D721Med (cell line): ENCODE data around the gene EGFLAM.

Source experiments
- DNase-seq: peaks from one replicate; pipeline ENCODE4 v3.0.0; 2011; ENCODE audit warnings: low spot score; ENCODE audit not compliant: insufficient read length
- FAIRE-seq: peaks from 2 replicates; lab custom pipeline; 2011; peaks lifted over from hg19 to GRCh38; lab: Jason Lieb, UNC
- CTCF ChIP-seq: IDR thresholded peaks from 2 replicates; pipeline ENCODE4 v1.5.1; 2012; ENCODE audit warnings: mild to moderate bottlenecking, control low read depth; ENCODE audit not compliant: insufficient read depth; ENCODE audit errors: missing control alignments

Gene EGFLAM

DNA sequence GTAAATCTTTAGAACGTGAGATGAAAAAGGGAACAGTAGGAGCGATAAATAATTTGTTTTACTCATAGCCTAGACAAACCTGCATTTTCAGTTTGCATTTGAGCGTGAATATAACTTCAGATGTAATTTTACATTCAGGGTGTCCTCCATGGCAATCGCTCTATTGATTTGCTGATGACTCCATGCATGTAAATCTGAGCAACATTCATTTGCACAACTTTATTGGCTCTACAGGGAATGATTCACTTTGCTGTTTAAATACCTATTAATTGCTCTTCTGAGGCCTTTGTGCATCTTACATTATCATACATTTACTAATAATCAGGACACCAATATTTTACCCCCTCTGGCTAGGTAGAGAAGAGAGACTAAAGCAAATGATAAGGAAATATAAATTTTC, 122.2 kb downstream of the EGFLAM start:
- FAIRE-seq, result no peak
- DNase-seq, result no peak
- no peak for TF ChIP-seq CTCF

DNA sequence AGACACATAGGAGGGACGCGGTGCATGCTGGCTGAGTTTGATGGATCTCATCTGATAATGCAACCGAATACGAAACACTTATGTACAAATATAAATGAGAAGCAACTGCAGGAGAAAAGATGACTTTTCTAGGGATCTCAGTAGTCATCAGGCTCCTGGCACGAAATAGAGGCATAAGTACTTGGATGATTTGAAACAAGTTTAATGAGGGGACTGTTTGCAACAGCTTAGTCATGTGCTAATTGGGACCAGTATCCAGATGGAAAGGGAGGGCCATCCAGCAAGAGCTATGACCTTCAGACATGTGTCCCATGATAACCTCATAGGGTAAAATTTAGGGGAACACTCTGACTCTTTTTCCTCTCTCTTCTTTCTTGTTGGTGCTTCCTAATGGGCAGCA, 123.0 kb downstream of the EGFLAM start:
- DNase-seq (no peak), FAIRE-seq (no peak)
- TF ChIP-seq CTCF, result no peak

DNA sequence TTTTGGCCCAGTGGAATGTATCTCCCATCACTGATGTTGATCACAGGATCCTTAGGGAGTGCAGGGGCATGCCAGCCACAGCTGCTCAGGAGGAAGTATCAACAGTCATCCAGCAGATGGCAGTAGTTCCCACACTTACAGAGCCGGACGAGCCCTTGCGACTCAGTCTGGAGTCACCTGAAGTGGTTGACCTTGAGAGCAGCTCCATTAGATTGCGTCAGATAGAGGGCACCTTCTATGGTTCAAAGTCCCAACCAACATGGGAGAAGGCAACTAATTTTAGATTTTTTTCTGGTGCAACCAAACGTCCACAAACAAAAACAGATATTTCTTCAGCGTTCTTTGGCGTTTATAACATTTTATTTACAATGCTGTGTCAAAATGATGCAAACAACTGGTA, 124.5 kb downstream of the EGFLAM start:
- FAIRE-seq (peak; percentile 48), DNase-seq (no peak)
- TF ChIP-seq CTCF, result peak; percentile 78

GRCh38 chr5:38383701-38384100, 125.3 kb downstream of the EGFLAM start:
- no peak for TF ChIP-seq CTCF
- FAIRE-seq (no peak), DNase-seq (no peak)

GRCh38 chr5:38384396-38384795, 126.0 kb downstream of the EGFLAM start:
- no peak for TF ChIP-seq CTCF
- DNase-seq (no peak), FAIRE-seq (no peak)

DNA sequence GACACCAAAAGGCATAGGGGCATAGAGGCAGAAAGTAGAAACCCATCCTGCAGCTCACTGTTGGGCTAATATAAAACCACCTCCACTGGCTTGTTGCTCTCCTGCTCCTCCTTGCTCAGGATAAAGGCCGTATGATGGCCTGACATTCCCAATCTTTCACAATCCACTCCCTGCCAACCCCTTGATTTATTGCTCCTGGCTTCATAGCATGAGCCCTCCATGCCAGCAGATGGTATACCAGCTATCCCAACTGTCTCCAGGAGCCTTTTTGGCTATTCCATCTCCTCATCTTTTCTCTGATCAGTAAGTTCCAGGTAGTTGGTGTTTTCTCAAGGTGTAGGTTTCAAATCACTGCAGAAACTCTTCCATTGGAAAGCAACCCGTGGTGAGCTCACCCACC, 128.8 kb downstream of the EGFLAM start:
- no peak for FAIRE-seq

GRCh38 chr5:38393636-38394035, 135.3 kb downstream of the EGFLAM start:
- no peak for TF ChIP-seq CTCF
- no peak for DNase-seq
- FAIRE-seq, result no peak

More for the DNA sequence above, 128.8 kb downstream of the EGFLAM start:
- DNase-seq, result no peak
- TF ChIP-seq CTCF, result no peak
